Measurements from ENCODE around the gene ETFB.

DNA sequence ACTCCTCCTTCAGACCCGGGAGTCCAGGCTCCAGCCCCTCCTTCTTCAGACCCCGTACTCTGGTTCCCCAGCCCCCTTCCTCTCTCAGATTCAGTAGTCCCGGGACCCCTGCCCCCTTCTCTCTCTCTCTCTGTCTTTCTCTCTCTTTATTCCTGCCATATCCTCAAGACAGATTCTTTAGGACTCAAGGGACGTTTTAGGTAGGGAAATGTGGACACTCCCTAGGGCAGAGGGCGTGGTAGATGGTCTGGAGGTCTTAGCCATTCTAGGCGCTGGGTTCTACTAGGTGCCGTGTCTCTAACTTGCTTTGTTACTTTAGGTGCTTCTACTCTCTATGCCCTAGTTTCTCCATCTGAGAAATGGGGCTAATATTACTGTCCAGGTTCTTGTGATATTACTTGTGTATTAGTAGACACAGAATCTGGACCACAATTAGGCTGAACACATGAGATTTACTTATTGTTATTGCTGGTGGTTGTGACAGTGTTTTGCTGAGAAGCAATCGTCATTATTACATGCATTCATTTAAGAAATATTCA, 25.0 kb upstream of the ETFB start:
- TF ChIP-seq, protein P1, sequence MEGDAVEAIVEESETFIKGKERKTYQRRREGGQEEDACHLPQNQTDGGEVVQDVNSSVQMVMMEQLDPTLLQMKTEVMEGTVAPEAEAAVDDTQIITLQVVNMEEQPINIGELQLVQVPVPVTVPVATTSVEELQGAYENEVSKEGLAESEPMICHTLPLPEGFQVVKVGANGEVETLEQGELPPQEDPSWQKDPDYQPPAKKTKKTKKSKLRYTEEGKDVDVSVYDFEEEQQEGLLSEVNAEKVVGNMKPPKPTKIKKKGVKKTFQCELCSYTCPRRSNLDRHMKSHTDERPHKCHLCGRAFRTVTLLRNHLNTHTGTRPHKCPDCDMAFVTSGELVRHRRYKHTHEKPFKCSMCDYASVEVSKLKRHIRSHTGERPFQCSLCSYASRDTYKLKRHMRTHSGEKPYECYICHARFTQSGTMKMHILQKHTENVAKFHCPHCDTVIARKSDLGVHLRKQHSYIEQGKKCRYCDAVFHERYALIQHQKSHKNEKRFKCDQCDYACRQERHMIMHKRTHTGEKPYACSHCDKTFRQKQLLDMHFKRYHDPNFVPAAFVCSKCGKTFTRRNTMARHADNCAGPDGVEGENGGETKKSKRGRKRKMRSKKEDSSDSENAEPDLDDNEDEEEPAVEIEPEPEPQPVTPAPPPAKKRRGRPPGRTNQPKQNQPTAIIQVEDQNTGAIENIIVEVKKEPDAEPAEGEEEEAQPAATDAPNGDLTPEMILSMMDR (IDR thresholded peaks at IDR 0.05; ENCODE audit: low read depth, low read length, missing input control), result no peak
- no peak for TF ChIP-seq YY1 (IDR thresholded peaks at IDR 0.05)
- no peak for TF ChIP-seq FOXA1 (IDR thresholded peaks at IDR 0.05)
- TF ChIP-seq EGR1 (IDR thresholded peaks at IDR 0.05; ENCODE audit: low read depth in 2 of 2), result no peak
- TF ChIP-seq, protein P2, sequence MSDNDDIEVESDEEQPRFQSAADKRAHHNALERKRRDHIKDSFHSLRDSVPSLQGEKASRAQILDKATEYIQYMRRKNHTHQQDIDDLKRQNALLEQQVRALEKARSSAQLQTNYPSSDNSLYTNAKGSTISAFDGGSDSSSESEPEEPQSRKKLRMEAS (IDR thresholded peaks at IDR 0.05), result no peak
- TF ChIP-seq, protein P3, sequence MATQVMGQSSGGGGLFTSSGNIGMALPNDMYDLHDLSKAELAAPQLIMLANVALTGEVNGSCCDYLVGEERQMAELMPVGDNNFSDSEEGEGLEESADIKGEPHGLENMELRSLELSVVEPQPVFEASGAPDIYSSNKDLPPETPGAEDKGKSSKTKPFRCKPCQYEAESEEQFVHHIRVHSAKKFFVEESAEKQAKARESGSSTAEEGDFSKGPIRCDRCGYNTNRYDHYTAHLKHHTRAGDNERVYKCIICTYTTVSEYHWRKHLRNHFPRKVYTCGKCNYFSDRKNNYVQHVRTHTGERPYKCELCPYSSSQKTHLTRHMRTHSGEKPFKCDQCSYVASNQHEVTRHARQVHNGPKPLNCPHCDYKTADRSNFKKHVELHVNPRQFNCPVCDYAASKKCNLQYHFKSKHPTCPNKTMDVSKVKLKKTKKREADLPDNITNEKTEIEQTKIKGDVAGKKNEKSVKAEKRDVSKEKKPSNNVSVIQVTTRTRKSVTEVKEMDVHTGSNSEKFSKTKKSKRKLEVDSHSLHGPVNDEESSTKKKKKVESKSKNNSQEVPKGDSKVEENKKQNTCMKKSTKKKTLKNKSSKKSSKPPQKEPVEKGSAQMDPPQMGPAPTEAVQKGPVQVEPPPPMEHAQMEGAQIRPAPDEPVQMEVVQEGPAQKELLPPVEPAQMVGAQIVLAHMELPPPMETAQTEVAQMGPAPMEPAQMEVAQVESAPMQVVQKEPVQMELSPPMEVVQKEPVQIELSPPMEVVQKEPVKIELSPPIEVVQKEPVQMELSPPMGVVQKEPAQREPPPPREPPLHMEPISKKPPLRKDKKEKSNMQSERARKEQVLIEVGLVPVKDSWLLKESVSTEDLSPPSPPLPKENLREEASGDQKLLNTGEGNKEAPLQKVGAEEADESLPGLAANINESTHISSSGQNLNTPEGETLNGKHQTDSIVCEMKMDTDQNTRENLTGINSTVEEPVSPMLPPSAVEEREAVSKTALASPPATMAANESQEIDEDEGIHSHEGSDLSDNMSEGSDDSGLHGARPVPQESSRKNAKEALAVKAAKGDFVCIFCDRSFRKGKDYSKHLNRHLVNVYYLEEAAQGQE (IDR thresholded peaks at IDR 0.05), result no peak
- no peak for TF ChIP-seq JUND (IDR thresholded peaks at IDR 0.05)
- TF ChIP-seq, protein P4, sequence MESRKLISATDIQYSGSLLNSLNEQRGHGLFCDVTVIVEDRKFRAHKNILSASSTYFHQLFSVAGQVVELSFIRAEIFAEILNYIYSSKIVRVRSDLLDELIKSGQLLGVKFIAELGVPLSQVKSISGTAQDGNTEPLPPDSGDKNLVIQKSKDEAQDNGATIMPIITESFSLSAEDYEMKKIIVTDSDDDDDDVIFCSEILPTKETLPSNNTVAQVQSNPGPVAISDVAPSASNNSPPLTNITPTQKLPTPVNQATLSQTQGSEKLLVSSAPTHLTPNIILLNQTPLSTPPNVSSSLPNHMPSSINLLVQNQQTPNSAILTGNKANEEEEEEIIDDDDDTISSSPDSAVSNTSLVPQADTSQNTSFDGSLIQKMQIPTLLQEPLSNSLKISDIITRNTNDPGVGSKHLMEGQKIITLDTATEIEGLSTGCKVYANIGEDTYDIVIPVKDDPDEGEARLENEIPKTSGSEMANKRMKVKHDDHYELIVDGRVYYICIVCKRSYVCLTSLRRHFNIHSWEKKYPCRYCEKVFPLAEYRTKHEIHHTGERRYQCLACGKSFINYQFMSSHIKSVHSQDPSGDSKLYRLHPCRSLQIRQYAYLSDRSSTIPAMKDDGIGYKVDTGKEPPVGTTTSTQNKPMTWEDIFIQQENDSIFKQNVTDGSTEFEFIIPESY (IDR thresholded peaks at IDR 0.05), result no peak
- no peak for TF ChIP-seq TAF1 (conservative IDR thresholded peaks at IDR 0.05)
- TF ChIP-seq HNF4G (IDR thresholded peaks at IDR 0.05), result no peak
- TF ChIP-seq GABPA (IDR thresholded peaks at IDR 0.05 in 1 of 2, conservative IDR thresholded peaks at IDR 0.05 in 1 of 2), result no peak
- no peak for TF ChIP-seq RAD21 (IDR thresholded peaks at IDR 0.05)
- TF ChIP-seq SP1 (IDR thresholded peaks at IDR 0.05), result no peak
- TF ChIP-seq, protein P5, sequence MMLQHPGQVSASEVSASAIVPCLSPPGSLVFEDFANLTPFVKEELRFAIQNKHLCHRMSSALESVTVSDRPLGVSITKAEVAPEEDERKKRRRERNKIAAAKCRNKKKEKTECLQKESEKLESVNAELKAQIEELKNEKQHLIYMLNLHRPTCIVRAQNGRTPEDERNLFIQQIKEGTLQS (IDR thresholded peaks at IDR 0.05), result no peak

Measured in liver (tissue), 3 donors.